B cell (primary cell): Measurements from ENCODE around the gene POGZ.

ENCODE experiments used
- EZH2 ChIP-seq: IDR thresholded peaks from 2 replicates; pipeline ENCODE4 v1.6.1; 2012; ENCODE audit warnings: borderline replicate concordance, low read depth, mild to moderate bottlenecking, moderate library complexity, low read length; ENCODE audit not compliant: insufficient read depth, poor library complexity, severe bottlenecking
- TF ChIP-seq, protein P1 (sequence below): fragments of 200-600 bp; IDR thresholded peaks from one replicate; pipeline ENCODE4 v1.8.0; 2022; ENCODE audit warnings: antibody characterized with exemption, mild to moderate bottlenecking

DNA sequence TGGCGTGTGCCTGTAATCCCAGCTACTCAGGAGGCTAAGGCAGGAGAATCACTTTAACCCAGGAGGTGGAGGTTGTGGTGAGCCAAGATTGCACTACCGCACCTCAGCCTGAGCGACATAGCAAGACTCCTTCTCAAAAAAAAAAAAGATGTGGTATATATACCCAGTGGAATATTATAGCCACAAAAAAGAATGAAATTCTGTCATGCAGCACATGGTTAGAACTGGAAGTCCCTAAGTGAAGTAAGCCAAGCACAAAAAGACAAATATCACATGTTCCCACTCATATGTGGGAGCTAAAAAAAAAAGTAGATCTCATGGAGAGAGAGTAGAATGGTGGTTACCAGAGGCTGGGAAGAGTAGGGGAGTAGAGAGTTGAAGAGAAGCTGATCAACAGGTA lies 41.2 kb downstream of the POGZ start:
- TF ChIP-seq, protein P1, sequence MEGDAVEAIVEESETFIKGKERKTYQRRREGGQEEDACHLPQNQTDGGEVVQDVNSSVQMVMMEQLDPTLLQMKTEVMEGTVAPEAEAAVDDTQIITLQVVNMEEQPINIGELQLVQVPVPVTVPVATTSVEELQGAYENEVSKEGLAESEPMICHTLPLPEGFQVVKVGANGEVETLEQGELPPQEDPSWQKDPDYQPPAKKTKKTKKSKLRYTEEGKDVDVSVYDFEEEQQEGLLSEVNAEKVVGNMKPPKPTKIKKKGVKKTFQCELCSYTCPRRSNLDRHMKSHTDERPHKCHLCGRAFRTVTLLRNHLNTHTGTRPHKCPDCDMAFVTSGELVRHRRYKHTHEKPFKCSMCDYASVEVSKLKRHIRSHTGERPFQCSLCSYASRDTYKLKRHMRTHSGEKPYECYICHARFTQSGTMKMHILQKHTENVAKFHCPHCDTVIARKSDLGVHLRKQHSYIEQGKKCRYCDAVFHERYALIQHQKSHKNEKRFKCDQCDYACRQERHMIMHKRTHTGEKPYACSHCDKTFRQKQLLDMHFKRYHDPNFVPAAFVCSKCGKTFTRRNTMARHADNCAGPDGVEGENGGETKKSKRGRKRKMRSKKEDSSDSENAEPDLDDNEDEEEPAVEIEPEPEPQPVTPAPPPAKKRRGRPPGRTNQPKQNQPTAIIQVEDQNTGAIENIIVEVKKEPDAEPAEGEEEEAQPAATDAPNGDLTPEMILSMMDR, result no peak
- no peak for TF ChIP-seq EZH2
